DND-41 (cell line): ENCODE results near the gene SLC12A5.

Experiments used
- CTCF ChIP-seq: IDR thresholded peaks from 2 replicates; pipeline ENCODE4 v1.5.1; 2012; ENCODE audit warnings: borderline replicate concordance, low read length, moderate library complexity, mild to moderate bottlenecking; ENCODE audit not compliant: poor library complexity, severe bottlenecking; ENCODE audit errors: extremely low read depth
- EZH2 ChIP-seq: IDR thresholded peaks from 3 replicates; pipeline ENCODE4 v1.6.1; 2012; ENCODE audit warnings: borderline replicate concordance, low read depth, mild to moderate bottlenecking, moderate library complexity, low read length, inconsistent platforms; ENCODE audit not compliant: severe bottlenecking

- no peak for TF ChIP-seq CTCF
- TF ChIP-seq EZH2: no peak
Observed at GRCh38 chr20:46047821-46048220, 18.8 kb downstream of the SLC12A5 start.
